HepG2 (cell line): ENCODE measurements around the gene AFDN. TPM values are rescaled to one million over a fixed set of nuclear protein-coding genes. Genes with fewer than 3 reads are reported as not detected.

Source experiments
- ATF7 ChIP-seq, 2 experiments: fragments of 450-650 bp in 1 of 2; sonication (generic) in 1 of 2; formaldehyde crosslinking in 1 of 2; IDR thresholded peaks; 2 replicates each; pipeline versions ENCODE4 v1.4.0 to v1.6.1; 2016 to 2020; ENCODE audit warnings: antibody characterized with exemption in 1 of 2, mild to moderate bottlenecking in 1 of 2, missing genetic modification reagents in 1 of 2
- CBX2 ChIP-seq, 2 experiments: fragments of 200-600 bp in 1 of 2; sonication (generic); formaldehyde crosslinking in 1 of 2; IDR thresholded peaks; 2 replicates each; pipeline versions ENCODE4 v1.7.0 to v1.8.1; 2018 to 2022; ENCODE audit warnings: low read depth in 2 of 2, low read length in 1 of 2, mild to moderate bottlenecking in 1 of 2, missing genetic modification reagents in 1 of 2
- ELF1 ChIP-seq: sonication (generic); formaldehyde crosslinking; IDR thresholded peaks from 2 replicates; pipeline ENCODE4 v1.4.0; 2020; ENCODE audit warnings: missing genetic modification reagents
- HHEX ChIP-seq: IDR thresholded peaks from 2 replicates; pipeline ENCODE4 v1.6.1; 2016; ENCODE audit warnings: control low read depth
- HIC2 ChIP-seq: sonication (generic); formaldehyde crosslinking; IDR thresholded peaks from 2 replicates; pipeline ENCODE4 v1.9.0; 2022; ENCODE audit warnings: low read depth, missing genetic modification reagents
- IKZF4 ChIP-seq: sonication (generic); formaldehyde crosslinking; IDR thresholded peaks from 2 replicates; pipeline ENCODE4 v1.5.1; 2020; ENCODE audit warnings: borderline replicate concordance, mild to moderate bottlenecking, low read depth, missing genetic modification reagents; ENCODE audit errors: not compliant biosample characterization
- NFKBIZ ChIP-seq: IDR thresholded peaks from 2 replicates; pipeline ENCODE4 v1.6.1; 2018; ENCODE audit warnings: missing genetic modification reagents, missing compliant biosample characterization
- NR2F6 ChIP-seq, 2 experiments: IDR thresholded peaks; 2 replicates each; pipeline ENCODE4 v1.6.1; 2016; ENCODE audit warnings: antibody characterized with exemption in 1 of 2, mild to moderate bottlenecking in 1 of 2
- POGK ChIP-seq: sonication (generic); formaldehyde crosslinking; conservative IDR thresholded peaks from 2 replicates; pipeline ENCODE4 v1.8.0; 2022; ENCODE audit warnings: mild to moderate bottlenecking, moderate library complexity, missing genetic modification reagents
- SOX13 ChIP-seq, 3 experiments: fragments of 450-650 bp in 1 of 3; sonication (generic) in 1 of 3; formaldehyde crosslinking in 1 of 3; IDR thresholded peaks in 2 of 3; conservative IDR thresholded peaks in 1 of 3; 2 replicates each; pipeline versions ENCODE4 v1.5.0 to v1.6.1; 2016 to 2020; ENCODE audit warnings: antibody characterized with exemption in 1 of 3, mild to moderate bottlenecking in 1 of 3, missing compliant biosample characterization in 1 of 3, missing genetic modification reagents in 1 of 3, moderate library complexity in 1 of 3
- SPEN ChIP-seq: sonication (generic); formaldehyde crosslinking; IDR thresholded peaks from 2 replicates; pipeline ENCODE4 v1.5.1; 2020; ENCODE audit warnings: low read depth, mild to moderate bottlenecking, missing genetic modification reagents
- polyA plus RNA-seq, 8 experiments: library from polyadenylated mRNA; depleted of rRNA in 3 of 8; stranded (reverse) in 7 of 8; unstranded in 1 of 8; fragments of >200 nt; fragmentation: Illumina TruSeq in 4 of 8; extraction: Trizol in 4 of 8; gene quantifications; 2 replicates each; pipeline versions ENCODE4 v1.2.1 to v1.2.3, GENCODE V29; 2011 to 2016; ENCODE audit warnings: low read depth in 4 of 8, missing spikeins in 1 of 8, mixed read lengths in 1 of 8; ENCODE audit not compliant: insufficient read depth in 1 of 8
- total RNA-seq, 5 experiments: library from RNA; depleted of rRNA; stranded (reverse); fragments of >200 nt; fragmentation: Illumina TruSeq; extraction: Trizol; gene quantifications; 2 replicates each; pipeline ENCODE4 v1.2.3, GENCODE V29; 2016; ENCODE audit warnings: low read depth in 1 of 5
- TF ChIP-seq, protein P1 (sequence below), 2 experiments: sonication (generic) in 1 of 2; formaldehyde crosslinking in 1 of 2; IDR thresholded peaks; 2 replicates each; pipeline versions ENCODE4 v1.4.0 to v1.6.1; 2018 to 2020; ENCODE audit warnings: missing genetic modification reagents in 2 of 2, borderline replicate concordance in 1 of 2, low read depth in 1 of 2, mild to moderate bottlenecking in 1 of 2, missing biosample characterization in 1 of 2
- TF ChIP-seq, protein P2 (sequence below): sonication (generic); formaldehyde crosslinking; IDR thresholded peaks from 2 replicates; pipeline ENCODE4 v1.5.1; 2020; ENCODE audit warnings: mild to moderate bottlenecking, missing genetic modification reagents
- TF ChIP-seq, protein P3 (sequence below): sonication (generic); formaldehyde crosslinking; IDR thresholded peaks from 2 replicates; pipeline ENCODE4 v1.5.1; 2020; ENCODE audit warnings: mild to moderate bottlenecking, missing genetic modification reagents, moderate library complexity

AFDN gene
- total and polyA plus RNA-seq, 2 of the 13 experiments (the other 11 are each of a cell fraction or from before 2014, with no cell fraction given), result 136 to 151 TPM

- TF ChIP-seq POGK (CRISPR knock-in tag) (peak; percentile 88), HHEX (CRISPR knock-in tag) (no peak), ATF7 (IDR thresholded peaks at IDR 0.05) (peak; percentile 82), ATF7 (CRISPR knock-in tag; IDR thresholded peaks at IDR 0.05) (no peak), NFKBIZ (CRISPR knock-in tag) (no peak), NR2F6 (IDR thresholded peaks at IDR 0.05) (0 out of 2 replicates have a peak, but pooled peaks have one; percentile 12), NR2F6 (CRISPR knock-in tag; IDR thresholded peaks at IDR 0.05) (peak; percentile 44), IKZF4 (CRISPR knock-in tag) (no peak), ELF1 (CRISPR knock-in tag) (0 out of 2 replicates have a peak, but pooled peaks have one; percentile 22), HIC2 (peak; percentile 84), CBX2 (IDR thresholded peaks at IDR 0.05; ENCODE audit: low read depth, low read length) (no peak), CBX2 (CRISPR knock-in tag; IDR thresholded peaks at IDR 0.05; ENCODE audit: low read depth) (no peak), SPEN (CRISPR knock-in tag) (peak; percentile 52; the same call in 1 of the 2 replicates), SOX13 (IDR thresholded peaks at IDR 0.05) (no peak), SOX13 (CRISPR knock-in tag; conservative IDR thresholded peaks at IDR 0.05 in 1 of 2, IDR thresholded peaks at IDR 0.05 in 1 of 2) (0 out of 4 replicates have a peak, but pooled peaks of 1 of the 2 experiments have one; percentile 25)
- TF ChIP-seq, protein P1, sequence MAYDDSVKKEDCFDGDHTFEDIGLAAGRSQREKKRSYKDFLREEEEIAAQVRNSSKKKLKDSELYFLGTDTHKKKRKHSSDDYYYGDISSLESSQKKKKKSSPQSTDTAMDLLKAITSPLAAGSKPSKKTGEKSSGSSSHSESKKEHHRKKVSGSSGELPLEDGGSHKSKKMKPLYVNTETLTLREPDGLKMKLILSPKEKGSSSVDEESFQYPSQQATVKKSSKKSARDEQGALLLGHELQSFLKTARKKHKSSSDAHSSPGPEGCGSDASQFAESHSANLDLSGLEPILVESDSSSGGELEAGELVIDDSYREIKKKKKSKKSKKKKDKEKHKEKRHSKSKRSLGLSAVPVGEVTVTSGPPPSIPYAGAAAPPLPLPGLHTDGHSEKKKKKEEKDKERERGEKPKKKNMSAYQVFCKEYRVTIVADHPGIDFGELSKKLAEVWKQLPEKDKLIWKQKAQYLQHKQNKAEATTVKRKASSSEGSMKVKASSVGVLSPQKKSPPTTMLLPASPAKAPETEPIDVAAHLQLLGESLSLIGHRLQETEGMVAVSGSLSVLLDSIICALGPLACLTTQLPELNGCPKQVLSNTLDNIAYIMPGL (CRISPR knock-in tag; IDR thresholded peaks at IDR 0.05; ENCODE audit: borderline replicate concordance in 1 of 2, low read depth in 1 of 2), result peak in 1 of 2 experiments; percentile 68; a peak in 1 of 4 replicates
- TF ChIP-seq, protein P2, sequence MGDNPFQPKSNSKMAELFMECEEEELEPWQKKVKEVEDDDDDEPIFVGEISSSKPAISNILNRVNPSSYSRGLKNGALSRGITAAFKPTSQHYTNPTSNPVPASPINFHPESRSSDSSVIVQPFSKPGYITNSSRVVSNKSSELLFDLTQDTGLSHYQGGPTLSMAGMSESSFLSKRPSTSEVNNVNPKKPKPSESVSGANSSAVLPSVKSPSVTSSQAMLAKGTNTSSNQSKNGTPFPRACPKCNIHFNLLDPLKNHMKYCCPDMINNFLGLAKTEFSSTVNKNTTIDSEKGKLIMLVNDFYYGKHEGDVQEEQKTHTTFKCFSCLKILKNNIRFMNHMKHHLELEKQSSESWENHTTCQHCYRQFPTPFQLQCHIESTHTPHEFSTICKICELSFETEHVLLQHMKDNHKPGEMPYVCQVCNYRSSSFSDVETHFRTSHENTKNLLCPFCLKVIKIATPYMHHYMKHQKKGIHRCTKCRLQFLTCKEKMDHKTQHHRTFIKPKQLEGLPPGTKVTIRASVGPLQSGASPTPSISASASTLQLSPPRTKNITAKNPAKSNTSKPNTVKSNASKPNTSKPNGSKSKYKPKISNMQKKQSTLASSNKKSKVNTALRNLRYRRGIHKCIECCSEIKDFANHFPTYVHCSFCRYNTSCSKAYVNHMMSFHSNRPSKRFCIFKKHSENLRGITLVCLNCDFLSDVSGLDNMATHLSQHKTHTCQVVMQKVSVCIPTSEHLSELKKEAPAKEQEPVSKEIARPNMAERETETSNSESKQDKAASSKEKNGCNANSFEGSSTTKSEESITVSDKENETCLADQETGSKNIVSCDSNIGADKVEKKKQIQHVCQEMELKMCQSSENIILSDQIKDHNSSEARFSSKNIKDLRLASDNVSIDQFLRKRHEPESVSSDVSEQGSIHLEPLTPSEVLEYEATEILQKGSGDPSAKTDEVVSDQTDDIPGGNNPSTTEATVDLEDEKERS (CRISPR knock-in tag), result no peak
- TF ChIP-seq, protein P3, sequence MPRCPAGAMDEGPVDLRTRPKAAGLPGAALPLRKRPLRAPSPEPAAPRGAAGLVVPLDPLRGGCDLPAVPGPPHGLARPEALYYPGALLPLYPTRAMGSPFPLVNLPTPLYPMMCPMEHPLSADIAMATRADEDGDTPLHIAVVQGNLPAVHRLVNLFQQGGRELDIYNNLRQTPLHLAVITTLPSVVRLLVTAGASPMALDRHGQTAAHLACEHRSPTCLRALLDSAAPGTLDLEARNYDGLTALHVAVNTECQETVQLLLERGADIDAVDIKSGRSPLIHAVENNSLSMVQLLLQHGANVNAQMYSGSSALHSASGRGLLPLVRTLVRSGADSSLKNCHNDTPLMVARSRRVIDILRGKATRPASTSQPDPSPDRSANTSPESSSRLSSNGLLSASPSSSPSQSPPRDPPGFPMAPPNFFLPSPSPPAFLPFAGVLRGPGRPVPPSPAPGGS (CRISPR knock-in tag), result peak; percentile 43; the same call in 1 of the 2 replicates
Observed at GRCh38 chr6:167791091-167791779, 35.5 kb upstream of the AFDN start (continued).
